PC-9 (cell line): ENCODE results near the gene CHCT1. TPM values are rescaled to one million over a fixed set of nuclear protein-coding genes. Genes with fewer than 3 reads are reported as not detected.

Experiments used
- BruUV-seq: library from RNA; stranded (reverse); fragments of 400-500 nt; replicated peaks from 2 replicates; lab custom pipeline; 2021; lab: Mats Ljungman, UMichigan
- CTCF ChIA-PET: fragments of 300-600 bp; sonication (Branson Sonifier 250); formaldehyde crosslinking; loops from one replicate; lab custom pipeline; 2022; ENCODE audit warnings: antibody characterized with exemption; lab: Charles Lee
- POLR2A ChIA-PET: fragments of 300-600 bp; sonication (Branson Sonifier 250); formaldehyde crosslinking; loops from one replicate; lab custom pipeline; 2022; ENCODE audit warnings: antibody characterized with exemption; ENCODE audit not compliant: unreplicated experiment; lab: Charles Lee
- DNase-seq, 2 experiments: peaks; one replicate each; pipeline versions ENCODE4 v3.0.0 to v3.0.0-alpha.2; 2015 to 2022; ENCODE audit warnings: mixed read lengths in 1 of 2
- H2AFZ ChIP-seq: fragments of 200-600 bp; sonication (generic); 2 replicates; pipeline ENCODE4 v1.8.1; 2017; ENCODE audit warnings: antibody characterized with exemption
- H3F3A ChIP-seq: fragments of 200-600 bp; sonication (generic); 2 replicates; pipeline ENCODE4 v1.8.1; 2017; ENCODE audit warnings: antibody characterized with exemption, mild to moderate bottlenecking, low read depth; ENCODE audit not compliant: insufficient read depth
- H3K27ac ChIP-seq: fragments of 200-600 bp; sonication (generic); 2 replicates; pipeline ENCODE4 v1.6.1; 2016; ENCODE audit warnings: mixed run types
- H3K27me3 ChIP-seq: fragments of 200-600 bp; sonication (generic); 2 replicates; pipeline ENCODE4 v1.6.1; 2016; ENCODE audit warnings: low read depth, mixed run types; ENCODE audit not compliant: insufficient read depth
- H3K36me3 ChIP-seq: fragments of 200-600 bp; sonication (generic); 2 replicates; pipeline ENCODE4 v1.6.1; 2016; ENCODE audit warnings: low read depth, mixed run types
- H3K4me1 ChIP-seq: fragments of 200-600 bp; sonication (generic); replicated peaks from 2 replicates; pipeline ENCODE4 v1.6.1; 2016; ENCODE audit warnings: mixed run types; ENCODE audit not compliant: insufficient read depth
- H3K4me2 ChIP-seq: fragments of 200-600 bp; sonication (generic); 2 replicates; pipeline ENCODE4 v1.6.1; 2017; ENCODE audit warnings: mixed run types
- H3K4me3 ChIP-seq: fragments of 200-600 bp; sonication (generic); 2 replicates; pipeline ENCODE4 v1.6.1; 2016; ENCODE audit warnings: mixed run types
- H3K79me2 ChIP-seq: fragments of 200-600 bp; sonication (generic); 2 replicates; pipeline ENCODE4 v1.6.1; 2017; ENCODE audit warnings: low read depth, mixed run types
- H3K9me2 ChIP-seq: fragments of 200-600 bp; sonication (generic); 2 replicates; pipeline ENCODE4 v1.8.1; 2017; ENCODE audit warnings: mild to moderate bottlenecking; ENCODE audit not compliant: insufficient read depth
- H3K9me3 ChIP-seq: fragments of 200-600 bp; sonication (generic); 2 replicates; pipeline ENCODE4 v1.8.1; 2016; ENCODE audit warnings: low read depth; ENCODE audit not compliant: insufficient read depth
- H4K20me1 ChIP-seq: fragments of 200-600 bp; sonication (generic); 2 replicates; pipeline ENCODE4 v1.8.1; 2017; ENCODE audit not compliant: insufficient read depth
- CTCF ChIP-seq: fragments of 200-600 bp; sonication (generic); conservative IDR thresholded peaks from 2 replicates; pipeline ENCODE4 v1.6.1; 2017; ENCODE audit warnings: mixed run types, antibody characterized with exemption, mild to moderate bottlenecking, moderate library complexity
- EZH2 ChIP-seq: fragments of 200-600 bp; sonication (generic); IDR thresholded peaks from 2 replicates; pipeline ENCODE4 v1.8.0; 2017; ENCODE audit warnings: antibody characterized with exemption, low read depth
- intact Hi-C: fragments of 100-400 bp; cut with micrococcal nuclease; formaldehyde crosslinking; loops from one replicate; pipeline ENCODE4 v1.10.0; 2022; ENCODE audit not compliant: unreplicated experiment
- total RNA-seq: library from RNA; stranded (reverse); gene quantifications from 2 replicates; pipeline ENCODE4 v1.2.3, GENCODE V29; 2021

CHCT1 gene
- total RNA-seq, 1 experiment from 2014 or later = not detected

DNA sequence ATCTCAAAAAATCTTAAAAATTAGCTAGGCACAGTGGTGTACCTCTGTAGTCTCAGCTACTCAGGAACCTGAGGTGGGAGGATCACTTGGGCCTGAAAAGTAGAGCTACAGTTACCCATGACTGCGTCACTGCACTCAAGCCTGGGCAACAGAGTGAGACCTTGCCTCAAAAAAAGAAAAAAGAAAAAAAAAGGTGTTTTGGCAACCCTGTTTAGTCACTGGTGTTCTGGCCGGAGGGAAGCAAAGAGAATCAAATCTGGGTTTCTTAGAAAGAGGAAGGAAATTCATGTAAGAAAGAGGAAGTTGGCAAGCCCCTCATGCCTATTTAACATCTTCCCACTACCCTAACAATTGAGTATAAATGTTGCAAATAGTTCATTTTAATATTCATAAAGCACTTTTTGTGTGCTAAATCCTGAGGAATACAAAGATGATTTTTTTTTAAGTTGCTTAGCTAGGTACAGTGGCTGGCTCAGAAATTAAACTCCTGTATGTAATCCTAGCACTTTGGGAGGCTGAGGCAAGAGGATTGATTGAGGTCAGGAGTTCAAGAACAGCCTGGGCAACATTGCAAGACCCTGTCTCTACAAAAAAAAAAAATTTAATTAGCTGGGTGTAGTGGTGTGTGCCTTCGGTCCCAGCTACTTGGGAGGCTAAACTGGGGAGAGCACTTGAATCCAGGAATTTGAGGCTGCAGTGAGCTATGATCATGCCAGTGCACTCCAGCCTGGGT, 23.9 kb upstream of the CHCT1 start:
- peaks cover 9% of the 10 kb centered on the region for H3K4me1 ChIP-seq
- DNase-seq = no peak
- no peak overlapping the region for H3K4me3 ChIP-seq
- no peaks in the 10 kb centered on the region for H4K20me1 ChIP-seq
- H3K27ac ChIP-seq = no peak overlapping the region
- intact Hi-C loops = no loop called here
- H3K9me2 ChIP-seq = no peaks in the 10 kb centered on the region
- ChIA-PET POLR2A (no interaction called here), CTCF (no interaction called here)
- H2AFZ ChIP-seq = no peak overlapping the region
- no peak overlapping the region for H3K4me2 ChIP-seq
- no peak for TF ChIP-seq EZH2
- no peaks in the 10 kb centered on the region for H3K36me3 ChIP-seq
- H3K79me2 ChIP-seq = no peaks in the 10 kb centered on the region
- H3F3A ChIP-seq = peaks cover 15% of the 10 kb centered on the region; the same call in 1 of the 2 replicates
- no peaks in the 10 kb centered on the region for H3K9me3 ChIP-seq
- no TSS peak for BruUV-seq
- no peaks in the 10 kb centered on the region for H3K27me3 ChIP-seq

DNA sequence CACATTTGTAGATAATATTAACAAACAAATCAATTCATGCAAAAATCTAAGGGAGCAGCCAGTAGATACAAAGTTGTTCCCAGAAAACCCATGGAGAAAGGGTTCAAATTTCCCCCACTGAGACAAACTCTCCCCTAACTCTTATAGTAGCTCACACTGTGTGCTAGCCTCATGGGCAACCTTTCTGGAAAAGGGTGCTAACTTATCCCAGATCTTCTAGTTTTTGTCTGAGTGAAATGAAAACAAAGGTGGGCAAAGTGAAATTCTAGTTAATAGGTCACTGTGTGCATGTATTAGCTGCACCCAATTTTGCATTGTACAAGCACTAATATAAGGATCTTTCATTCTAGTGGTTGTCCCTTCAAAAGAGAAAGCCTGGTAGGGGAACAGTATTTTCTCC, 20.5 kb upstream of the CHCT1 start:
- TF ChIP-seq CTCF (no peak), EZH2 (no peak)
- no peaks in the 10 kb centered on the region for H3K79me2 ChIP-seq
- H3K27me3 ChIP-seq = no peaks in the 10 kb centered on the region
- ChIA-PET CTCF (no interaction called here), POLR2A (no interaction called here)
- H3K4me1 ChIP-seq = no peaks in the 10 kb centered on the region
- no TSS peak for BruUV-seq
- H3K9me2 ChIP-seq = no peaks in the 10 kb centered on the region
- no peak overlapping the region for H3K27ac ChIP-seq
- no peak overlapping the region for H2AFZ ChIP-seq
- no peaks in the 10 kb centered on the region for H4K20me1 ChIP-seq
- DNase-seq = no peak
- no peaks in the 10 kb centered on the region for H3K36me3 ChIP-seq
- no peak overlapping the region for H3K4me2 ChIP-seq
- H3K9me3 ChIP-seq = no peaks in the 10 kb centered on the region
- no peak overlapping the region for H3K4me3 ChIP-seq
- no peaks in the 10 kb centered on the region for H3F3A ChIP-seq
- intact Hi-C loops = no loop called here

DNA sequence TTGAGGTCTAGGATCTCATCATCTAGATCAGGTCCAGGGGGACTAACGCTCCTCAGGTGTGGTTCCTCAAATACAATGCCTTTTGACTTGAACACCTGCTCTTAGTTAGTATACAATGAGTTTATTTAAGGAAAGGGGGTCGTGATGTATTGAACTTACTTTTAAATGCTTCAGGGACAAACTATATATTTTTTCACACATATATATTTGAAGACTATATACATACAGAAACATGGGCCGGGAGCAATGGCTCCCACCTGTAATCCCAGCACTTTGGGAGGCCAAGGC, 18.8 kb upstream of the CHCT1 start:
- Histone ChIP-seq H3K4me3 (no peak overlapping the region), H3K4me2 (no peak overlapping the region), H3K36me3 (no peaks in the 10 kb centered on the region), H3F3A (no peaks in the 10 kb centered on the region), H3K27ac (no peak overlapping the region), H3K4me1 (no peaks in the 10 kb centered on the region), H3K27me3 (no peaks in the 10 kb centered on the region), H4K20me1 (no peaks in the 10 kb centered on the region), H2AFZ (0 out of 2 replicates have a peak overlapping the region, but pooled peaks have one; percentile 53), H3K79me2 (no peaks in the 10 kb centered on the region), H3K9me3 (no peaks in the 10 kb centered on the region), H3K9me2 (no peaks in the 10 kb centered on the region)
- CTCF ChIA-PET = no interaction called here
- POLR2A ChIA-PET = no interaction called here
- intact Hi-C loops = no loop called here
- DNase-seq = no peak
- TF ChIP-seq CTCF (no peak), EZH2 (no peak)
- no TSS peak for BruUV-seq

DNA sequence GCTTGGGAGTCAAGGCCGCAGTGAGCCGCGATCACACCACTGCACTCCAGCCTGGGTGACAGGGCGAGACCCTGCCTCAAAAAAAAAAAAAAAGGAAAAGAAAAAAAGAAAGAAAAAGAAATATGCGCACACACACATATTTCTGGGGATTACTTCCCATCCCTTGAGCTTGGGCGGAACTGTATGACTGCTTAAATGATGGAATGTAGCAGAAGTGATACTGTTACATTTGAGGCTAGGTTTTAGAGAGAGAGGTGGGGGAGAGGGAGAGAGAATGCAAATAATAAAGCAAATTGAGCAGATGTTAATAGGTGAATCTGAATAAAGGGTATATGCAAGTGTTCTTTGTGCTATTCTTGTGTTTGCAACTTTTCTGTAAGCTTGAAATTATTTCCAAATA, 18.3 kb upstream of the CHCT1 start:
- no peak for DNase-seq
- no peaks in the 10 kb centered on the region for H3K36me3 ChIP-seq
- no peaks in the 10 kb centered on the region for H3K27me3 ChIP-seq
- no peaks in the 10 kb centered on the region for H3K9me2 ChIP-seq
- no peaks in the 10 kb centered on the region for H3K79me2 ChIP-seq
- TF ChIP-seq CTCF = no peak
- no peak for TF ChIP-seq EZH2
- H4K20me1 ChIP-seq = no peaks in the 10 kb centered on the region
- H3F3A ChIP-seq = no peaks in the 10 kb centered on the region
- CTCF ChIA-PET = no interaction called here
- H3K27ac ChIP-seq = no peak overlapping the region
- H3K4me2 ChIP-seq = no peak overlapping the region
- intact Hi-C loops = no loop called here
- no peaks in the 10 kb centered on the region for H3K4me1 ChIP-seq
- POLR2A ChIA-PET = no interaction called here
- H3K4me3 ChIP-seq = no peak overlapping the region
- BruUV-seq = no TSS peak
- no peaks in the 10 kb centered on the region for H3K9me3 ChIP-seq
- H2AFZ ChIP-seq = no peak overlapping the region
